Neutrophil (primary cell): ENCODE results near the gene GJD4.

Source experiments
- H3K27ac ChIP-seq: fragments of 200-600 bp; sonication (generic); 2 replicates; pipeline ENCODE4 v1.5.1; 2016; ENCODE audit warnings: mild to moderate bottlenecking, moderate library complexity
- H3K27me3 ChIP-seq: fragments of 200-600 bp; sonication (generic); 2 replicates; pipeline ENCODE4 v1.6.0; 2016; ENCODE audit warnings: mild to moderate bottlenecking
- H3K36me3 ChIP-seq: fragments of 200-600 bp; sonication (generic); 2 replicates; pipeline ENCODE4 v1.5.1; 2017
- H3K4me1 ChIP-seq, 2 experiments: fragments of 200-600 bp in 1 of 2; sonication (generic) in 1 of 2; 1 replicate in 1 of 2; 2 replicates in 1 of 2; pipeline versions ENCODE4 v1.5.1 to v1.6.1; 2013 to 2016; ENCODE audit warnings: low read depth in 1 of 2, low read length in 1 of 2, mild to moderate bottlenecking in 1 of 2, moderate library complexity in 1 of 2; ENCODE audit not compliant: control insufficient read depth in 1 of 2, insufficient read depth in 1 of 2
- H3K4me3 ChIP-seq, 2 experiments: fragments of 200-600 bp in 1 of 2; sonication (generic) in 1 of 2; 1 replicate in 1 of 2; 2 replicates in 1 of 2; pipeline ENCODE4 v1.5.1; 2013 to 2016; ENCODE audit warnings: low read depth in 1 of 2, low read length in 1 of 2, mild to moderate bottlenecking in 1 of 2, moderate library complexity in 1 of 2
- H3K9me3 ChIP-seq: fragments of 200-600 bp; sonication (generic); 2 replicates; pipeline ENCODE4 v1.5.1; 2016
- CTCF ChIP-seq: fragments of 200-600 bp; sonication (generic); IDR thresholded peaks from 2 replicates; pipeline ENCODE4 v1.5.1; 2016; ENCODE audit warnings: antibody characterized with exemption

GJD4 gene

GRCh38 chr10:35635576-35635975, 30.4 kb downstream of the GJD4 start:
- Histone ChIP-seq H3K9me3 (no peaks in the 10 kb centered on the region), H3K27me3 (peaks cover 90% of the 10 kb centered on the region), H3K27ac (no peak overlapping the region), H3K36me3 (no peaks in the 10 kb centered on the region), H3K4me3 (no peak overlapping the region), H3K4me1 (peaks cover 6 to 9% of the 10 kb centered on the region in 2 experiments)
- peak; percentile 44 for TF ChIP-seq CTCF

- H3K27ac ChIP-seq, result no peak overlapping the region
- H3K36me3 ChIP-seq, result no peaks in the 10 kb centered on the region
- H3K4me3 ChIP-seq, result no peak overlapping the region
- H3K27me3 ChIP-seq, result peaks cover 89% of the 10 kb centered on the region
- H3K4me1 ChIP-seq, result peaks cover 16 to 17% of the 10 kb centered on the region in 2 experiments
- TF ChIP-seq CTCF, result no peak
- no peaks in the 10 kb centered on the region for H3K9me3 ChIP-seq
Measured at GRCh38 chr10:35636956-35637355, 31.8 kb downstream of the GJD4 start.

- Histone ChIP-seq H3K36me3 (no peaks in the 10 kb centered on the region), H3K27me3 (peaks cover 92% of the 10 kb centered on the region), H3K4me1 (peaks cover 20 to 22% of the 10 kb centered on the region in 2 experiments), H3K9me3 (no peaks in the 10 kb centered on the region), H3K27ac (no peak overlapping the region), H3K4me3 (no peak overlapping the region)
- no peak for TF ChIP-seq CTCF
Measured at GRCh38 chr10:35637462-35637861, 32.3 kb downstream of the GJD4 start.

- no peak overlapping the region for H3K27ac ChIP-seq
- no peak for TF ChIP-seq CTCF
- H3K27me3 ChIP-seq, result peaks cover 94% of the 10 kb centered on the region
- no peaks in the 10 kb centered on the region for H3K36me3 ChIP-seq
- peaks cover 26 to 29% of the 10 kb centered on the region in 2 experiments for H3K4me1 ChIP-seq
- no peaks in the 10 kb centered on the region for H3K9me3 ChIP-seq
- H3K4me3 ChIP-seq, result no peak overlapping the region
Measured at GRCh38 chr10:35638101-35638500, 33.0 kb downstream of the GJD4 start.

GRCh38 chr10:35639021-35639727, 34.0 kb downstream of the GJD4 start:
- peaks cover 95% of the 10 kb centered on the region for H3K27me3 ChIP-seq
- no peaks in the 10 kb centered on the region for H3K9me3 ChIP-seq
- H3K36me3 ChIP-seq, result no peaks in the 10 kb centered on the region
- H3K4me3 ChIP-seq, result no peak overlapping the region
- TF ChIP-seq CTCF, result no peak
- H3K4me1 ChIP-seq, result peaks cover 34 to 38% of the 10 kb centered on the region in 2 experiments
- no peak overlapping the region for H3K27ac ChIP-seq
